GM12878 (cell line): ENCODE measurements around the gene ANTXR1. TPM values are rescaled to one million over a fixed set of nuclear protein-coding genes. Genes with fewer than 3 reads are reported as not detected.
"Not testable (repeated sequence)": the region's sequence is repeated elsewhere in the genome, so short reads cannot be mapped to it uniquely, and the experiment has no call there.

Source experiments
- ATAC-seq: fragments of 200-7000 bp; cut with Tn5 transposase; 3 replicates; pipeline ENCODE4 v1.9.1; 2020; ENCODE audit warnings: mild to moderate bottlenecking, moderate library complexity
- BruUV-seq: library from RNA; stranded (reverse); fragments of 400-500 nt; replicated peaks from 2 replicates; lab custom pipeline; 2021; lab: Mats Ljungman, UMichigan
- CTCF ChIA-PET: fragments of 300-600 bp; sonication (Branson Sonifier 250); formaldehyde crosslinking; extraction: SDS; loops from one replicate; lab custom pipeline; 2021; ENCODE audit warnings: inconsistent platforms; lab: Yijun Ruan, JAX
- POLR2A ChIA-PET: fragments of 350-600 bp; formaldehyde crosslinking; extraction: SDS; loops from one replicate; lab custom pipeline; 2021; ENCODE audit warnings: inconsistent platforms; lab: Charles Lee
- RAD21 ChIA-PET: fragments of 300-600 bp; sonication (Branson Sonifier 250); formaldehyde crosslinking; loops from one replicate; lab custom pipeline; 2023; ENCODE audit warnings: antibody characterized with exemption; ENCODE audit not compliant: unreplicated experiment; lab: Charles Lee
- SMC1A ChIA-PET: fragments of 300-600 bp; sonication (Branson Sonifier 250); formaldehyde crosslinking; loops from one replicate; lab custom pipeline; 2023; ENCODE audit not compliant: unreplicated experiment, uncharacterized antibody; lab: Charles Lee
- DNase-seq: peaks from one replicate; pipeline ENCODE4 v3.0.0-alpha.2; 2011; ENCODE audit warnings: low read depth, low spot score
- FAIRE-seq: peaks from 3 replicates; lab custom pipeline; 2011; peaks lifted over from hg19 to GRCh38; lab: Jason Lieb, UNC
- H2AFZ ChIP-seq: 2 replicates; pipeline ENCODE4 v1.6.0; 2011; ENCODE audit warnings: low read depth, low read length, control low read depth; ENCODE audit not compliant: control insufficient read depth
- H3K27ac ChIP-seq: 2 replicates; pipeline ENCODE4 v1.5.1; 2011; ENCODE audit warnings: control low read depth; ENCODE audit not compliant: control insufficient read depth, insufficient read depth
- H3K27me3 ChIP-seq, 2 experiments: replicated peaks in 1 of 2; 2 replicates each; pipeline versions ENCODE4 v1.6.0 to v1.6.1; 2011; ENCODE audit warnings: low read length in 1 of 2; ENCODE audit not compliant: control insufficient read depth in 2 of 2, insufficient read depth in 2 of 2
- H3K36me3 ChIP-seq, 2 experiments: 2 replicates each; pipeline ENCODE4 v1.5.1; 2011; ENCODE audit warnings: low read length in 1 of 2; ENCODE audit not compliant: control insufficient read depth in 2 of 2, insufficient read depth in 2 of 2
- H3K4me1 ChIP-seq: 2 replicates; pipeline ENCODE4 v1.6.1; 2011; ENCODE audit warnings: mild to moderate bottlenecking, low read length, moderate library complexity, mixed read lengths; ENCODE audit not compliant: control insufficient read depth, insufficient read depth
- H3K4me2 ChIP-seq: 2 replicates; pipeline ENCODE4 v1.6.0; 2011; ENCODE audit warnings: control low read depth; ENCODE audit not compliant: control insufficient read depth, insufficient read depth
- H3K4me3 ChIP-seq: fragments of 200-600 bp; sonication (generic); 2 replicates; pipeline ENCODE4 v1.5.1; 2016
- H3K79me2 ChIP-seq: 2 replicates; pipeline ENCODE4 v1.6.0; 2011; ENCODE audit warnings: low read length; ENCODE audit not compliant: control insufficient read depth, insufficient read depth
- H3K9ac ChIP-seq: 2 replicates; pipeline ENCODE4 v1.8.0; 2011; ENCODE audit warnings: low read length, control low read depth, mixed read lengths; ENCODE audit not compliant: control insufficient read depth, insufficient read depth
- H3K9me3 ChIP-seq: replicated peaks from 3 replicates; pipeline ENCODE4 v1.5.1; 2011; ENCODE audit warnings: mild to moderate bottlenecking, low read length; ENCODE audit not compliant: control insufficient read depth, insufficient read depth
- H4K20me1 ChIP-seq: 2 replicates; pipeline ENCODE4 v1.6.0; 2011; ENCODE audit not compliant: control insufficient read depth, insufficient read depth
- RB1 ChIP-seq: fragments of 450-650 bp; formaldehyde crosslinking; IDR thresholded peaks from 2 replicates; pipeline ENCODE4 v1.6.1; 2017; ENCODE audit warnings: mild to moderate bottlenecking, borderline replicate concordance
- RCOR1 ChIP-seq: conservative IDR thresholded peaks from 2 replicates; pipeline ENCODE4 v1.6.1; 2012; ENCODE audit warnings: low read depth, low read length, improper control_type of control experiment
- SMC3 ChIP-seq: IDR thresholded peaks from 2 replicates; pipeline ENCODE4 v1.6.1; 2011; ENCODE audit warnings: low read length, improper control_type of control experiment, borderline replicate concordance
- WGBS: methylation state at CpG from one replicate; pipeline ENCODE4 v1.1.6; 2016; ENCODE audit warnings: low lambda C conversion rate; ENCODE audit not compliant: insufficient replicate concordance, insufficient coverage; ENCODE audit errors: missing lambda C conversion rate; 5-methylcytosine and 5-hydroxymethylcytosine counted together
- in situ Hi-C: fragments of 300-500 bp; cut with MboI; formaldehyde crosslinking; loops from 9 replicates; pipeline ENCODE4 v1.14.3; 2018; ENCODE audit warnings: mixed read lengths
- intact Hi-C: fragments of 100-400 bp; cut with micrococcal nuclease; formaldehyde crosslinking; loops from one replicate; pipeline ENCODE4 v1.14.2; 2022; ENCODE audit not compliant: unreplicated experiment
- polyA plus RNA-seq, 11 experiments: library from polyadenylated mRNA; depleted of rRNA in 4 of 11; unstranded in 6 of 11; stranded (reverse) in 5 of 11; fragments of >200 nt; fragmentation: Nextera tagmentation in 4 of 11; fragmentation: Illumina TruSeq in 1 of 11; extraction: Ambion mirVana in 4 of 11; extraction: Trizol in 1 of 11; gene quantifications; 1 replicate in 1 of 11; 2 replicates in 10 of 11; pipeline versions ENCODE4 v1.2.1 to v1.2.3, GENCODE V29; 2011 to 2016; ENCODE audit warnings: inconsistent platforms in 2 of 11, missing spikeins in 2 of 11, low read depth in 1 of 11
- total RNA-seq, 4 experiments: library from RNA; depleted of rRNA in 3 of 4; stranded (reverse); fragments of >200 nt in 3 of 4; fragmentation: Illumina TruSeq in 1 of 4; extraction: Trizol in 1 of 4; gene quantifications; 2 replicates each; pipeline versions ENCODE4 v1.2.1 to v1.2.3, GENCODE V29; 2013 to 2021
- TF ChIP-seq, protein P1 (sequence below): IDR thresholded peaks from 2 replicates; pipeline ENCODE4 v1.6.1; 2011; ENCODE audit warnings: borderline replicate concordance, low read depth, mild to moderate bottlenecking, moderate library complexity, mixed read lengths, low read length; ENCODE audit not compliant: insufficient read depth; ENCODE audit errors: extremely low read length

ANTXR1 gene
- total and polyA plus RNA-seq, 10 of the 15 experiments (the other 5 are each of a cell fraction or from before 2014, with no cell fraction given): 0.09 to 0.26 TPM; not detected in 8

DNA sequence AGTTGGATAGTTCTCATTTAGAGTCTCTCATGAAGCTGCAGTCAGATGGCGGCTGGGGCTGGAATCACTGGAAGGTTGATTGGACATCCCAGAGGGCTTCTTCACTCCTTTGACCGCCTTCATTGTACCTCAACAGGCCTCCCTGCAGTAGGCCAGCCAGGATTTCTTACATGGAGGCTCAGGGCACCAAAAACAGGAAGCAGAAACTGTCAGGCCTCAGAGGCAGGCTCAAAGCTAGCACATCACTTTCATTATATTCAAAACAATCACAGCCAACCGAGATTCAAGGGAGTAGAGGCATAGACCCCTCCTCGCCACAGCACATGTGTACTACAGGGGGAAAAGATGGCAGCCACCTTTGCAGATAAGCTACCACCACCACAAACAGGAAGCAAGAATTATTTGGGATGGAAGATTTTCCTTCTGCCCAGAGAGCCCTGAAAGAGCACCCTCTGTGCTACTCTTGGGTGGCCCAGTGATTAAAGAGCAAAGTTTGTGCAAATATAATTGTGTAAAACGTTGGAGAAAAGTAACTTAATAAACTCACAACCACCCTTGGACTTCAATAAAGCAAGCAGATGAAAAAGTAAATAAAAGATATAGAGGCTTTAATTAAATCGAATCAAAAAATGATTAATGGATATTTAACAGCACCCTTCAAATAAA is 218.8 kb downstream of the ANTXR1 start:
- FAIRE-seq: peak; percentile 35
- H3K27me3 ChIP-seq: no peaks in the 10 kb centered on the region; a peak in 1 of 4 replicates
- no peaks in the 10 kb centered on the region for H3K4me1 ChIP-seq
- in situ Hi-C loops (no loop called here), intact Hi-C loops (no loop called here)
- H3K9me3 ChIP-seq: no peaks in the 10 kb centered on the region; the same call in 2 of the 3 replicates
- 41% methylated on average over 6 of the region's 6 CpGs for whole genome bisulfite sequencing
- ChIA-PET POLR2A (no interaction called here), SMC1A (interaction anchor here (1.3 kb wide), 1 partner anchor 13 kb away, joined by 4 read pairs; no protein-coding TSS in a partner anchor), RAD21 (no interaction called here), CTCF (no interaction called here)
- no peak for ATAC-seq
- H3K4me2 ChIP-seq: no peak overlapping the region
- no peak overlapping the region for H3K4me3 ChIP-seq
- no peak overlapping the region for H3K27ac ChIP-seq
- TF ChIP-seq SMC3 (no peak), RB1 (no peak), RCOR1 (no peak)
- TF ChIP-seq, protein P1, sequence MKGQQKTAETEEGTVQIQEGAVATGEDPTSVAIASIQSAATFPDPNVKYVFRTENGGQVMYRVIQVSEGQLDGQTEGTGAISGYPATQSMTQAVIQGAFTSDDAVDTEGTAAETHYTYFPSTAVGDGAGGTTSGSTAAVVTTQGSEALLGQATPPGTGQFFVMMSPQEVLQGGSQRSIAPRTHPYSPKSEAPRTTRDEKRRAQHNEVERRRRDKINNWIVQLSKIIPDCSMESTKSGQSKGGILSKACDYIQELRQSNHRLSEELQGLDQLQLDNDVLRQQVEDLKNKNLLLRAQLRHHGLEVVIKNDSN: no peak
- TF ChIP-seq, all 136 proteins: peak for 0
- H3K9ac ChIP-seq: no peak overlapping the region
- no peaks in the 10 kb centered on the region for H3K79me2 ChIP-seq
- no TSS peak for BruUV-seq
- H3K36me3 ChIP-seq: no peaks in the 10 kb centered on the region
- no peaks in the 10 kb centered on the region for H4K20me1 ChIP-seq
- no peak for DNase-seq
- no peak overlapping the region for H2AFZ ChIP-seq

DNA sequence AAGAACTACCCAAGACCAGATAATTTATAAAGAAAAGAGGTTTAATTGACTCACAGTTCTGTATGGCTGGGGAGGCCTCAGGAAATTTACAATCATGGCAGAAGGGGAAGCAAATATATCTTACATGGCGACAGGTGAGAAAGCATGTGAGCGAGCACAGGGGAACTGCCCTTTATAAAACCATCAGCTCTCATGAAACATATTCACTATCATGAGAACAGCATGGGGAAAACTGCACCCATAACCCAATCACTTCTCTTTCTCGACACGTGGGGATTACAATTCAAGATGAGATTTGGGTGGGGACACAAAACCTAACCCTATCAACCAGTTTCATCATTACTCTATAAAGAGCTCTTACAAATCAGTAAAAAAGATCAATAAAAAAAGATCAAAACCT is 222.9 kb downstream of the ANTXR1 start:
- ATAC-seq, H3K9me3 ChIP-seq, H3K27me3 ChIP-seq, DNase-seq, BruUV-seq, H3K27ac ChIP-seq, H3K4me1 ChIP-seq, H2AFZ ChIP-seq, SMC1A ChIA-PET, H3K4me2 ChIP-seq, FAIRE-seq, CTCF ChIA-PET, H3K36me3 ChIP-seq, intact Hi-C loops, H3K9ac ChIP-seq, H3K4me3 ChIP-seq, H4K20me1 ChIP-seq, in situ Hi-C loops, H3K79me2 ChIP-seq, POLR2A ChIA-PET: not testable (repeated sequence)
- RAD21 ChIA-PET: interaction anchor here (0.6 kb wide), 1 partner anchor 381 kb away, joined by 3 read pairs; no protein-coding TSS in a partner anchor
- WGBS: 43% methylated on average over 4 of the region's 4 CpGs
